HG02623 (cell line): ENCODE data around the gene ERV3-1.
"Not testable (repeated sequence)": the region's sequence is repeated elsewhere in the genome, so short reads cannot be mapped to it uniquely, and the experiment has no call there.

Experiments used
- ATAC-seq: cut with Tn5 transposase; IDR thresholded peaks from one replicate; pipeline ENCODE4 v1.9.1; 2021; ENCODE audit warnings: moderate library complexity; ENCODE audit not compliant: unreplicated experiment

Gene ERV3-1

GRCh38 chr7:65001291-65001814 lies 5.1 kb downstream of the ERV3-1 start:
- ATAC-seq: no peak

- ATAC-seq: peak; percentile 57
These were observed 7.1 kb downstream of the ERV3-1 start for GRCh38 chr7:64999165-65000004.

GRCh38 chr7:64998865-64999164 lies 7.7 kb downstream of the ERV3-1 start:
- ATAC-seq: no peak

GRCh38 chr7:64997927-64998391 lies 8.5 kb downstream of the ERV3-1 start:
- ATAC-seq: no peak

GRCh38 chr7:64997164-64997908 lies 9.2 kb downstream of the ERV3-1 start:
- ATAC-seq: no peak

GRCh38 chr7:64996305-64996704 lies 10.2 kb downstream of the ERV3-1 start:
- ATAC-seq: no peak

GRCh38 chr7:64993901-64994300 lies 12.6 kb downstream of the ERV3-1 start:
- no peak for ATAC-seq

- no peak for ATAC-seq
These were observed 13.5 kb downstream of the ERV3-1 start for GRCh38 chr7:64992971-64993370.

GRCh38 chr7:64990936-64991335 lies 15.6 kb downstream of the ERV3-1 start, which contains the start of gene ZNF117:
ZNF117 (minus strand) TSS chr7:64991036.
- no peak for ATAC-seq

GRCh38 chr7:64990216-64990615 lies 16.3 kb downstream of the ERV3-1 start:
- ATAC-seq: no peak

GRCh38 chr7:64978497-64979203 lies 27.8 kb downstream of the ERV3-1 start:
- ATAC-seq: no peak

GRCh38 chr7:64965594-64965993 lies 40.9 kb downstream of the ERV3-1 start:
- no peak for ATAC-seq

GRCh38 chr7:64959072-64959747 lies 47.3 kb downstream of the ERV3-1 start:
- ATAC-seq: no peak

- ATAC-seq: no peak
These were observed 55.1 kb downstream of the ERV3-1 start for GRCh38 chr7:64951250-64951848.

- ATAC-seq: not testable (repeated sequence)
These were observed 55.8 kb downstream of the ERV3-1 start for GRCh38 chr7:64950673-64951072.

- ATAC-seq: not testable (repeated sequence)
These were observed 57.7 kb downstream of the ERV3-1 start for GRCh38 chr7:64948774-64949173.

- no peak for ATAC-seq
These were observed 59.1 kb downstream of the ERV3-1 start for GRCh38 chr7:64947252-64948000.

GRCh38 chr7:64946772-64947171 lies 59.7 kb downstream of the ERV3-1 start:
- ATAC-seq: no peak

- no peak for ATAC-seq
These were observed 60.8 kb downstream of the ERV3-1 start for GRCh38 chr7:64945503-64946175.
